NCI-H1436 (cell line): ENCODE data around the gene XXYLT1.
"Not testable (repeated sequence)": the region's sequence is repeated elsewhere in the genome, so short reads cannot be mapped to it uniquely, and the experiment has no call there.

ENCODE experiments used
- DNase-seq: peaks from one replicate; lab custom pipeline; 2025; lab: John Stamatoyannopoulos, UW

Gene XXYLT1

GRCh38 chr3:195226900-195227447 lies 44.0 kb downstream of the XXYLT1 start:
- no peak for DNase-seq

GRCh38 chr3:195226445-195226844 lies 44.5 kb downstream of the XXYLT1 start:
- no peak for DNase-seq

GRCh38 chr3:195224980-195225580 lies 45.9 kb downstream of the XXYLT1 start:
- DNase-seq = no peak

- no peak for DNase-seq
Observed at GRCh38 chr3:195224156-195224979, 46.6 kb downstream of the XXYLT1 start.

GRCh38 chr3:195221876-195222617 lies 48.9 kb downstream of the XXYLT1 start:
- no peak for DNase-seq

- DNase-seq = no peak
Observed at GRCh38 chr3:195221015-195221853, 49.7 kb downstream of the XXYLT1 start.

- DNase-seq = no peak
Observed at GRCh38 chr3:195219351-195220230, 51.4 kb downstream of the XXYLT1 start.

- DNase-seq = not testable (repeated sequence)
Observed at GRCh38 chr3:195218331-195218730, 52.6 kb downstream of the XXYLT1 start.

- DNase-seq = not testable (repeated sequence)
Observed at GRCh38 chr3:195215576-195215975, 55.4 kb downstream of the XXYLT1 start.

GRCh38 chr3:195214381-195214780 lies 56.6 kb downstream of the XXYLT1 start:
- no peak for DNase-seq

GRCh38 chr3:195213639-195214315 lies 57.2 kb downstream of the XXYLT1 start:
- DNase-seq = no peak

GRCh38 chr3:195212749-195213375 lies 58.1 kb downstream of the XXYLT1 start:
- no peak for DNase-seq

GRCh38 chr3:195212033-195212748 lies 58.8 kb downstream of the XXYLT1 start:
- DNase-seq = no peak

GRCh38 chr3:195210266-195210973 lies 60.5 kb downstream of the XXYLT1 start:
- no peak for DNase-seq

GRCh38 chr3:195209847-195210265 lies 61.1 kb downstream of the XXYLT1 start:
- no peak for DNase-seq

GRCh38 chr3:195209083-195209846 lies 61.7 kb downstream of the XXYLT1 start:
- no peak for DNase-seq

- DNase-seq = no peak
Observed at GRCh38 chr3:195208631-195209030, 62.3 kb downstream of the XXYLT1 start.
